K562 (cell line): ENCODE results near the gene ZSWIM4. TPM values are rescaled to one million over a fixed set of nuclear protein-coding genes. Genes with fewer than 3 reads are reported as not detected.
A peak's percentile ranks its signal among the peaks of the same experiment; 100 is the strongest.

ENCODE experiments used
- ARID4B ChIP-seq: sonication (generic); formaldehyde crosslinking; IDR thresholded peaks from 2 replicates; pipeline ENCODE4 v1.8.0; 2022; ENCODE audit warnings: mild to moderate bottlenecking, missing genetic modification reagents
- ATF7 ChIP-seq: fragments of 450-650 bp; IDR thresholded peaks from 2 replicates; pipeline ENCODE4 v1.7.1; 2014; ENCODE audit warnings: mild to moderate bottlenecking, moderate library complexity
- BCL6 ChIP-seq: fragments of 250-450 bp; sonication (Bioruptor Pico); IDR thresholded peaks from 2 replicates; pipeline ENCODE4 v1.4.0; 2020
- BRD9 ChIP-seq: fragments of 450-650 bp; IDR thresholded peaks from 2 replicates; pipeline ENCODE4 v1.6.1; 2018; ENCODE audit warnings: low read depth; ENCODE audit not compliant: partially characterized antibody
- EGR1 ChIP-seq: fragments of 450-650 bp; conservative IDR thresholded peaks from 2 replicates; pipeline ENCODE4 v1.6.1; 2017; ENCODE audit warnings: mild to moderate bottlenecking
- ETV6 ChIP-seq, 3 experiments: fragments of 150-350 bp in 1 of 3; sonication (generic) in 1 of 3; formaldehyde crosslinking in 1 of 3; IDR thresholded peaks; 2 replicates each; pipeline versions ENCODE4 v1.6.1 to v1.8.0; 2014 to 2022; ENCODE audit warnings: borderline replicate concordance in 2 of 3, low read depth in 2 of 3, antibody characterized with exemption in 1 of 3, low read length in 1 of 3, mild to moderate bottlenecking in 1 of 3, missing genetic modification reagents in 1 of 3
- GMEB1 ChIP-seq: fragments of 250-450 bp; sonication (Bioruptor Pico); IDR thresholded peaks from 2 replicates; pipeline ENCODE4 v1.4.0; 2020; ENCODE audit warnings: mild to moderate bottlenecking
- HDAC1 ChIP-seq, 2 experiments: fragments of 450-650 bp; IDR thresholded peaks; 2 replicates each; pipeline ENCODE4 v1.6.1; 2016 to 2017; ENCODE audit warnings: inconsistent platforms in 1 of 2, mild to moderate bottlenecking in 1 of 2, moderate library complexity in 1 of 2
- NBN ChIP-seq: fragments of 450-650 bp; IDR thresholded peaks from 2 replicates; pipeline ENCODE4 v1.6.1; 2016; ENCODE audit warnings: low read depth, mild to moderate bottlenecking
- NCOA1 ChIP-seq: fragments of 450-650 bp; IDR thresholded peaks from 2 replicates; pipeline ENCODE4 v1.6.1; 2016; ENCODE audit warnings: low read depth
- PYGO2 ChIP-seq: fragments of 450-650 bp; IDR thresholded peaks from 2 replicates; pipeline ENCODE4 v1.6.1; 2016; ENCODE audit warnings: mild to moderate bottlenecking, missing genetic modification characterization, moderate library complexity, missing compliant biosample characterization
- RAD51 ChIP-seq: fragments of 450-650 bp; IDR thresholded peaks from 2 replicates; pipeline ENCODE4 v1.7.1; 2016; ENCODE audit warnings: low read depth, mild to moderate bottlenecking, borderline replicate concordance
- RFX7 ChIP-seq: fragments of 250-450 bp; sonication (Bioruptor Pico); IDR thresholded peaks from 2 replicates; pipeline ENCODE4 v1.5.1; 2021; ENCODE audit warnings: mild to moderate bottlenecking
- RNF2 ChIP-seq: sonication (generic); IDR thresholded peaks from 2 replicates; pipeline ENCODE4 v1.6.1; 2016
- RUNX1 ChIP-seq: sonication (generic); IDR thresholded peaks from 2 replicates; pipeline ENCODE4 v1.6.1; 2016; ENCODE audit warnings: antibody characterized with exemption, low read depth
- SAP30 ChIP-seq: fragments of 200-600 bp; sonication (generic); IDR thresholded peaks from 2 replicates; pipeline ENCODE4 v1.6.1; 2012; ENCODE audit warnings: borderline replicate concordance, low read depth, mild to moderate bottlenecking, moderate library complexity, low read length, control low read depth, inconsistent platforms; ENCODE audit not compliant: insufficient read depth, poor library complexity, severe bottlenecking
- WHSC1 ChIP-seq: IDR thresholded peaks from one replicate; pipeline ENCODE4 v1.6.1; 2012; ENCODE audit warnings: low read length, control low read depth, inconsistent platforms
- ZBTB34 ChIP-seq: fragments of 250-450 bp; sonication (Bioruptor Pico); IDR thresholded peaks from 2 replicates; pipeline ENCODE4 v1.8.0; 2021; ENCODE audit warnings: mild to moderate bottlenecking, moderate library complexity
- ZC3H4 ChIP-seq: sonication (generic); formaldehyde crosslinking; IDR thresholded peaks from 2 replicates; pipeline ENCODE4 v1.9.0; 2021; ENCODE audit warnings: missing genetic modification reagents, borderline replicate concordance
- ZNF57 ChIP-seq: fragments of 450-650 bp; formaldehyde crosslinking; IDR thresholded peaks from 2 replicates; pipeline ENCODE4 v1.4.0; 2020; ENCODE audit warnings: mild to moderate bottlenecking, moderate library complexity
- polyA plus RNA-seq, 8 experiments: library from polyadenylated mRNA; depleted of rRNA in 4 of 8; stranded (reverse) in 5 of 8; unstranded in 3 of 8; fragments of >200 nt; fragmentation: Nextera tagmentation in 2 of 8; fragmentation: Illumina TruSeq in 1 of 8; extraction: Ambion mirVana in 2 of 8; extraction: Trizol in 1 of 8; gene quantifications; 2 replicates each; pipeline versions ENCODE4 v1.2.1 to v1.2.3, GENCODE V29; 2011 to 2014; ENCODE audit warnings: inconsistent platforms in 1 of 8, missing spikeins in 1 of 8
- total RNA-seq, 7 experiments: library from RNA; depleted of rRNA in 6 of 7; stranded (reverse); fragments of >200 nt in 6 of 7; fragmentation: Illumina TruSeq in 2 of 7; extraction: Trizol in 2 of 7; gene quantifications; 2 replicates each; pipeline versions ENCODE4 v1.2.1 to v1.2.3, GENCODE V29; 2011 to 2021; ENCODE audit warnings: low replicate concordance in 1 of 7

ZSWIM4 gene
- total and polyA plus RNA-seq, 9 of the 15 experiments (the other 6 are each of a cell fraction or from before 2014, with no cell fraction given), result 0.25 to 3.7 (median 0.79) TPM; not detected in 2

- TF ChIP-seq ZBTB34, result no peak
- 0 out of 2 replicates have a peak, but pooled peaks have one; percentile 40 for TF ChIP-seq RNF2
- no peak for TF ChIP-seq BCL6 (CRISPR knock-in tag)
- no peak for TF ChIP-seq NCOA1
- peak; percentile 51; the same call in 1 of the 2 replicates for TF ChIP-seq EGR1
- TF ChIP-seq ATF7, result peak; percentile 60; the same call in 1 of the 2 replicates
- no peak for TF ChIP-seq PYGO2 (tag)
- TF ChIP-seq ARID4B, result 0 out of 2 replicates have a peak, but pooled peaks have one; percentile 62
- peak; percentile 80 for TF ChIP-seq BRD9
- no peak for TF ChIP-seq NBN
- TF ChIP-seq RFX7 (CRISPR knock-in tag), result 0 out of 2 replicates have a peak, but pooled peaks have one; percentile 17
- peak in 1 of 2 experiments; percentile 54; a peak in 2 of 4 replicates for TF ChIP-seq HDAC1 (IDR thresholded peaks at IDR 0.05)
- TF ChIP-seq WHSC1, result no peak
- no peak for TF ChIP-seq GMEB1
- TF ChIP-seq SAP30, result no peak
- 0 out of 4 replicates have a peak, but pooled peaks of 1 of the 2 experiments have one; percentile 44 for TF ChIP-seq ETV6 (IDR thresholded peaks at IDR 0.05; ENCODE audit: borderline replicate concordance in 1 of 2, low read depth in 2 of 2, low read length in 1 of 2)
- no peak for TF ChIP-seq ETV6 (CRISPR knock-in tag; IDR thresholded peaks at IDR 0.05; ENCODE audit: borderline replicate concordance)
- no peak for TF ChIP-seq RUNX1
- TF ChIP-seq ZNF57 (CRISPR knock-in tag), result no peak
- no peak for TF ChIP-seq ZC3H4
- no peak for TF ChIP-seq RAD51
These were observed 44.1 kb downstream of the ZSWIM4 start (continued) for GRCh38 chr19:13839130-13839937.
